GM18870 (cell line): ENCODE measurements around the gene MTA3.

Experiments
- ATAC-seq: cut with Tn5 transposase; IDR thresholded peaks from one replicate; pipeline ENCODE4 v1.9.1; 2021; ENCODE audit warnings: moderate library complexity; ENCODE audit not compliant: unreplicated experiment

Gene MTA3

DNA sequence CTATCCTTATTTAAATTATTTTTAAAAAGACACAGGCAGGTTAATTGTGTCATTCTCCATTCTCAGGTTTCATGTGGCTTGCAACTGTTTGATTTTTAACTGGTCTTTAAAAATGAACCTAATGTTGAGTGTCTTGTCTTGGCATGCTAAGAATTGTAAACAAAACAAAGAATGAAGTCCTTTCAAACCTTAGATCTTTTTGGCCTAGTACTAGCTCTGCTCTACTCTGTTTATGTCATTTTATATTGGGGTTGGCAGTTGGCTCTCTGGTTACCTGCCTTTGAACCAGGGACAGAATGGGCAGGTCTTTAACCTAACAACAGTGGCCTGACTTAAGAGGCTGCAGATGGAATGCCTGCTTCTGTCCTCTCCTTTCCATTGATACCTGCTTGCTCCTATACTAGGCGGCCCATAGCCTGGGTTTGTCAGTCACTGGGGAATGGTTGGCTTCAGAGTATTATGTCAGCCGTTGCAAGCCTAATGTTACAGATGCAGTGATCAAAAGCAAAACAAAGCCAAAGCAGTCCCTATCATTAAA, 85.5 kb downstream of the MTA3 start:
- no peak for ATAC-seq

DNA sequence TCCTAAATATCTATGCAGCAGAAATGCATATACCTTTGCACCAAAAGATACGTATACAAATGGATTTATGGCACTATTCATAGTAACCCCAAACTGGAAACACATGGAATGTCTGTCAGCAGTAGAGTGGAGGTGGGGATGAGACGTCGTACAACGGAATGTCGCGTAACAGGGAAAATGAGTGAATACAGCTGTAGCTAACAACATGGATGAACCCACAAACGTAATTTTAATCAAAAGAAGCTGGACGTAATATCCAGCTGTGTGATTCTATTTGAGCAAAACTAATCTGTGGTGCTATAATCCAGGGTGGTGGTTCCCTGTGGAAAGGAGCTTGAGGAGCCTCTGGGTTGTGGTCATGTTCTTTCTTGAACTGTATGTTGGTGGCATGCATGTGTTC, 89.9 kb downstream of the MTA3 start:
- no peak for ATAC-seq

DNA sequence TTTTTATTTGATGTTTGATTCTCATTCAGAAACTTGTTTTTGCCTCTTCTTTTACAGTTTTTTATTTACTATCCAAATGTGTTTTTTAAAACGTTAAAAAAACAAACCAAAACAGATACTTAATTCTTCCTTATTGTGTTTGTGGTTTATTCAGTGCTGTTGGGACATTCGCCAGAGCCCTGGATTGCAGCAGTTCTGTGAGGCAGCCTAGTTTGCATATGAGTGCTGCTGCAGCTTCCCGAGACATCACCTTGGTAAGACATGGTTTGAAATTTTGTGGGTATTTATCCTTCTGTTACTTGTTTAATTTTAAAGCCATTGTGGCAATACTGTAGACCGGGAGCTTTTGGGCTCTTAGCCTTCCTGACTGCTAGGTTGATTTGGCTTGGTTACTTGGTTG, 91.2 kb downstream of the MTA3 start:
- no peak for ATAC-seq

DNA sequence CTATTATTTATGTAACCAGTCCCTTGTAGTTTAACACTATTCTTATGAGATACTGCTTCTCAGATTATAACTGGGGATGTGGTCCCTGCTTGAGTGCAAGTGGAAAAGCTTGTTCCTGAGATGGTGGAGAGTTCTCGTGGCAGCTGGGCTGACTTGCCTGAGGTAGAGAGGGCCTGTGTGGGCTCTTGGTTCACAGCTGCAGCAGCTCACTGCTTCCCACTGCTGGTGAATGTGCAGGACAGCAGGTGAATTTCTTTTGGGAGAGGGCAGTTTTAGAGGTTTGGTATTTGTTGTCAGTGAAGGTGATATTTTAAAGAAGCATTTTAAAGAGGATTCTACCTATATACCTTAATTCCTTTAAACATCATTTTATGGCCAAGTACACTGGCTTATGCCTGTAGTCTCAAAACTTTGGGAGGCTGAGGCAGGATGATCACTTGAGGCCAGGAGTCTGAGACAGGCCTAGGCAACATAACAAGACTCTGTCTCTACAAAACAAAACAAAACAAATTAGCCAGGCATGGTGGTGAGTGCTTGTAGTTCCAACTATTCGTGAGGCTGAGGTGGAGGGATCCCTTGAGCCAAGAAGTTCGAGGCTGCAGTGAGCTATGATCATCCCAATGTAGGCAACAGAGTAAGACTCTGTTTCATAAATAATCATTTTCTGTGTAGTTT, 94.8 kb downstream of the MTA3 start:
- peak; percentile 80 for ATAC-seq

DNA sequence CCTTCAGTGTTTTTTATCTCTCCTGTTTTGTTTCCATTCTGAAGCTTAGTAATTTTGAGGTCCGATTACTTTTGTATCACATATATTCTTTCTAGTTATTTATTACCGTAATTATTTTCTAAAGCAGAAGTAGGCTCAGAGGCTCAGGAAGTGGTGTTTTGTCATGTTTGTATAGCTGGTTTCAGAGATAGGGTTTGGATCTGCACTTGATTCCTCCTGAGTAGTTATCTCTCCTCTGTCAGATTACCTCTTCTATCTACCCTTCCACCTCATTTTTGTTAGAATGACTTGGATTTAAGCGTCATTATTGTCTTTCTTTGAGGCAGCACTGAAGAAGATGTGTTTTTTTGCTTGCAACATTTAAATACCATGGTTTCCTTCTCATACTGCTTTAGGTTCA, 95.4 kb downstream of the MTA3 start:
- peak; percentile 43 for ATAC-seq

DNA sequence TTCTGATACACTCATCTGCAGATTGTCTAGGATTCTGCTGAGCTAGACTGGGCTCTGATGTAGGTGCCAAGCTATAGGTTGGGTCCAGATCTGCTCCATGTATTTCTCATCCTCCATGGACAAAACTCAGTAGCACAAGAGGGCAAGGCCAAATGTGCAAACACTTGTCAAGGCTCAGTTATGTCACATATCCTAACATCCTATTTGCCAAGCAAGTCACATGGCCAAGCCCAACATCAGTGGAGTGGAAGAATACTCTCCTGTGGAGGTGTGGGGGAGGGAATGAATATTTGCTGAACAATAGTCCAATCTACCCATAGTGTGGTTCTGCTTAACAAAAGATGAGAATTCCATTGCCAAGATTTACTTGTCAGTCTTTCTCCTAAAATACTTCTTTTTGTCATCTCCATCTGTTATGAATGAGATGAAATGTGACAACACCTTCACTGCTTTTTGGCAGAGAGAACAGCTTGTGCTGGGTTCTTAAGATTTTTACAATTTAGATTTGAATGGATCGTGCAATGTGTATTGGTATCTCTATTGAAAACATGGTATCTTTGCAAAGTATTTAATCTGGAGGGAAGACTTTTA, 105.7 kb downstream of the MTA3 start:
- ATAC-seq, result no peak

DNA sequence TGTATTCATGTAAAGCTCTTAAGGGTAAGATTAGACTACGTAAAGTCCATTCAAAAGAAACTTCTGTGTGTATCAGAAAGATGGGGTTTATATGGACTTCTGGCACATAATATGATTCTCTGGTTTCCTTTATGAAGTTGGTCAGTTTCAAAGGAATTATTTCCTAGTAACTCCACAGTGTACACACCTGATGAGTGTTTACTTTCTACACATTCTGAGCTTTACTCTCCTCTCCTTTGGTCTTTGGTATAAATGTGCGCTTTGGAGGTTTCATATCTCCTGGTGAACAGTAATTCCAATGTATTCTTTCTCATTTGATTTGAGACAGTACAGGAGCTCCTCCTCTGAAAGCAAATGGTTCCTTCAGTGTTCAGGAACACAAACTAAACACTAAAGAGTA, 107.4 kb downstream of the MTA3 start:
- no peak for ATAC-seq

DNA sequence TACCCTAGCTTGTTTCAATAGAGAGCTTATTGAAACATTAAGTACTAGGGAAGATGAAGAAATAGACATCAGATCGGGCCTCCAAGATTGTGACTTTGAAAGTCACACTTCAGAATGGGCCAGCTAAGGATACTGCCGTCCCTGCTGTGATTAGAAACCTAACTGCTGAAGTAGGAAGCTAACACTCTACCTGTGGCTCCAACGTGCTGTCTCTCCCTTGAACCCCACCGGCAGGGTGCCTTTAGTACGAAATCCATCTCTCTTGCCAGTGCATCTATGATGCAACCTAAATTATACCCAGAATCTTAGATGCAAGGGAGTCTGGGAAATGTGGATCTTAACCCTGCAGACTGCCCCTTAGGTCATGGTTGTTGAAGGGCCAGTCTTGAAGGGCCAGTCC, 116.9 kb downstream of the MTA3 start:
- ATAC-seq, result no peak

DNA sequence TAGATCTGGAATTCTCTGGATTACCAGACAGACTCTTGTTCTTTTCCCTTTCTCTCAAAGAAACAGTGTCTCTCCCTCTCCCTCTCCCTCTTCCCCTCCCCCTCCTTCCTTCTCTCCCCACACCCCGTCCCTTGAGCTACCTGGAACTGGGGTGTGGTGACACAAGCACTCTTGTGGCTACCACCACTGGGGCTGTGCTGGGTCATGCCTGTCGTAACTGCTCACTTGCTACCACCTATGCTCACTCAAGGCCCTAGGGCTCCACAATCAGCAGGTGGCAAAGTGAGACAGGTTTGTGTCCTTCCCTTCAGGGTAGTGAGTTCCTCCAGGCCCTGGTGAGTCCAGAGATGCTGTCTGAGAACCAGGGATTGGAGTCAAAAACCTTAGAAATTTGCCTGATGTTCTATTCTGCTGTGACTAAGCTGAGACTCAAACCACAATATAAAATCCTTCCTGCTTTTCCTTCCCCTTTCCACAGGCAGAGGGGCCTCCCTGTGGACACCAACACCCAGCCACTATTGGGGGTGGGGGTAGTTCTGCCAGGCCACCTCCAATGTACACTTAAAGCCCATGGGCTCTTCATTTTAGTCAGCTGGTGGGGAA, 124.7 kb downstream of the MTA3 start:
- no peak for ATAC-seq

DNA sequence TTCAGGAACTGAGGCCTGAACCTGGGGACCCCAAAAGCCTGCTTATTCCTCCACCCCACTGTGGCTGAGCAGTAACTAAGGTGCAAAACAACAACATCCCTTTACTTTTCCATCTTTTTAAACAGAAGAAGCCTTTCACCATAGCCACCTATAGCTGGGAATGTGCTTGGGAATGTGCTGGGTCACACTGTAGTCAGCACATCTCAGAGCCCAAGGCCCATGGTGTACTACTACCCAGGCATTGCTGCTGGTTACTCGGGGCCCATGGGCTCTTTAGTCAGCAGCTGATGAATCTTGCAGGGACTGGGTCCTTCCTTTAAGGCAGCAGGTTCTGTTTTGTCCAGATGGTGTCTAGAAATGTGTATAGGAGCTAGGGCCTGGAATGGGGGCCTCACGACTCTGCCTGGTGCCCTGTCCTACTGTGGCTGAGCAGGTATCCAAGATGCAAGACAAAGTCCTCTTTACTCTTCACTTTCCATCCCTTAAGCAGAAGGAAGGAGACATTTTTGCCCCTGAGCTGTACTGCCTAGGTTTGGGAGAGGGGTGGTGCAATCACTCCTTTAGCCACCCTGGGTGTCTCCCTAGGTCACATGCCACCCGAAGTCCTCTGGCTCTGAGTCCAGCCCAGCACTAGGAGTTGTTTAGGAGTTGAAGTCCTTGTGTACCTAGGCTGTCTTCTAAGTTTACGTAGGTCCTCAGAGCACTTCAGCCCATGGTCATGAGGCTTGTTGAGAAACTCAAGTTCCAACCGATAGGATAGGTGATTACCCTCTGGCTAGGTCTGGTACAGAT, 125.5 kb downstream of the MTA3 start:
- ATAC-seq, result no peak

DNA sequence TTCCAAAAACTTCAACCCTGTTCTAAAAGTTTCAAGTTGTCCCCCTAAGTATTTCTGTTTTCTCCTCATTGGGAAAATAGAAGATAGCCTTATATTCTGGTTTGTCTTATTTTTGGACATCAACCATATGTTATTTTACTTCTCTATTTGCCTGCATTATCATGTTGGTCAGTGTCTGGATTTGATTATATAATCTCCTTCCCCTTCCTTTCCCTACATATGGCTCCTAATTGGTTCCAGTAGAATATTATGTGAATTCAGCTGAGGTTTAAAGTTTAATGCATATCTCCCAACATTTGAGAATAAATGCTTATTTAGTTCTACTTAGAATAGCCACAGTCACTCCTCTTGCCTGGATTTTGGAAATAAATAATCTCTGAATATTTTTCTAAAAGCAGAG, 128.6 kb downstream of the MTA3 start:
- no peak for ATAC-seq

DNA sequence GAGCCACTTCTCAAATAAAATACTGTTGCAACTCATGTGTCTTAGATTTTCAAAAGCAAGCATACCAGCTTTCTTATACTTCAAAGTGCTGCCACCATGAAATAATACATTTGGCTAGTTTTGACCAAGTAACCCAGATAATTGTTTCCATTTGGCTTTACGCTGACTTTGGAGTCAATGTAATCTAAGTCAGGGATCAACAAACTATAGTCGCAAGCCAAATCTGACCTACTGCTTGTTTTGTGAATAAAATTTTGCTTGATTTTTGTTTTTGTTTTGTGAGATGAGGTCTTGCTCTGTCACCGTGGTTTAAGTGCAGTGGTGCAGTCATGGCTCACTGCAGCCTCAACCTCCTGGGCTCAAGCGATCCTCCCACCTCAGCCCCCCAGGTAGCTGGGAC, 130.5 kb downstream of the MTA3 start:
- ATAC-seq, result no peak

DNA sequence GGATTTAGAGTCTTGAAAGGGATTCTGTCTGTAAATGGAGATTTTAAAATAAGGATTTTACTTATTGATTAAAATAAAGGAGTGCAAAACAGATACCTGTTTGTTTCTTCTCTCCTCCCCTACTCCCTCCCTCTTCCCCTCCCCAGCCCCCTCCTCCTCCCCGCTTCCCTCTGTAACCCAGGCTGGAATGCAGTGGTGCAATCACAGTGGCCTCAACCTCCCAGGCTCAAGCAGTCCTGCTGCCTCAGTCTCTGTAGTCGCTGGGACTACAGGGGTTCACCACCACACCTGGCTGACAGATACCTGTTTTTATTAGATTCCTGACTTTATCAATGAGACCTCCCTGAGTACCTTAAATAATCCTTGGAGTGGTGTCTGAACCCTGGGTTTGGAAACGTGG, 138.4 kb downstream of the MTA3 start:
- no peak for ATAC-seq

DNA sequence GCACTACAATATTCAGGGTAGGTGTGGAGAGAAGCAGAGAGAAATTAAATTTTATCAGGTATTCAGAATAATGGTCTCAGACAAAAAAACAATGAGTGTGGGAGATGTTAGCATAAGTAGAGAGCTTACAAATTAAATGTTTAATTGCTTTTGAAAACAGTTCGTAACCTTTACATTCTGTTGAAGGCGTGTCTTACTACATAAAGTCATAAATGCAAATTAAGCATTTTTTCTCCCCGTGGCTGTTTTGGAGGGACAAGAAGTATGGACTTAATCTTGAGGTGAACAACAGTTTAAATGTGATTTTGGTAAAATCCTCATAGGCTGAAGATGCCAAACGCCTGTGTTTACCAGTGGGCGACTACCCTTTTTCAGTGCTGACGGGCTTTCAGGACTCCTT, 139.7 kb downstream of the MTA3 start:
- no peak for ATAC-seq

DNA sequence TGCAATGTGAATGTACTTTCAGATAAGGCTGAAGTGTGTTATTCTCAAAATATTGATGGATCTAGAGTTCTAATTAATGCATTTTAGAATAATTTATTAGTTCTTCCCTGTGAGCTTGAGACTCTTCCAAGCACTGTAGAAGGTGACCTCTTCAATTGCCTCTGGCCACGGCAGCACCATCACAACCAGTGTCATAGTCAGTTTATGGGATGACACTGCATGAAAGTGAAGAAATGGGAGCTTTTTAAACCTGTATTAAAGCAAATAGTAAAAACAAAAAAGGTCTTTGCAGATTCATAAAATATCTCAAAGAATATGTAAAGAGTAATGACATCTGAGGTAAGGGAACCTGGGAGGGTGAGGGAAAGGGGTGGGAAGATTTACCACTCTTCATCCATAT, 143.5 kb downstream of the MTA3 start:
- ATAC-seq, result no peak

DNA sequence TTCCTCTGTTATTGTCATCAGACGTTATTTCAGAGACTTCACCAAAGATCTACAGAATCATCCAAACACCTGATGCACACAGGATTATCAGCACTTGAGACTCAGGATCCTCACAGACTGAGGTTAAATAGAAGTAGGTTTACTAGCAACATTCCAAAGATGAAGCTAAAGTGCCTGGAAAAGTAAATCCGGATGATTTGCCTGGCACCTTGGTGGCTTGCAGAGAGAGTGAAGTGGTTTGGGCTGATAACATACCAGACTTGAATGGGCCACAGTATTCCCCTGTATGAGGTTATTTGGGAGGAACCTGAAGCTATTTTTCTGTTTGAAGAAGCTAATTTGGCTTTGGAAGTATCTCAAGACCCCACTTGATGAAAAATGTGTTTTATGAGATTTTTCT, 144.5 kb downstream of the MTA3 start:
- no peak for ATAC-seq

DNA sequence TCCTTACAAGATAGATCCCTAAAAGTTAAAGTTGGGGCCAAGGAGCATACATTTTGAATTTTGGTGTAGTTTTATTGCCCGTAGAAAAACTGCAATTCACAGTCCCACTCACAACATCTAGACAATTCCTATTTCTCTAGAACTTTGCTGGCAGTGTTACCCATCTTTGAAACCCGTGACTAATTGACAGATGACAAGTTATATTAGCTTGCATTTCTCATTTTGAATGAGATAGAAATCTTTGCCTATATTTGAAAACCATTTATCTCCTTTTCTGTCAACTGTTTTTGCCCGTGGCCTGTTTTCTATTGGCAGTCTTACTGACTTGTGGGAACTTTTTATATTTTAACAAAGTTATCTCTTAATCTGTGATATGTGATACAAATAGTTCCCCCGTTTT, 145.5 kb downstream of the MTA3 start:
- no peak for ATAC-seq

DNA sequence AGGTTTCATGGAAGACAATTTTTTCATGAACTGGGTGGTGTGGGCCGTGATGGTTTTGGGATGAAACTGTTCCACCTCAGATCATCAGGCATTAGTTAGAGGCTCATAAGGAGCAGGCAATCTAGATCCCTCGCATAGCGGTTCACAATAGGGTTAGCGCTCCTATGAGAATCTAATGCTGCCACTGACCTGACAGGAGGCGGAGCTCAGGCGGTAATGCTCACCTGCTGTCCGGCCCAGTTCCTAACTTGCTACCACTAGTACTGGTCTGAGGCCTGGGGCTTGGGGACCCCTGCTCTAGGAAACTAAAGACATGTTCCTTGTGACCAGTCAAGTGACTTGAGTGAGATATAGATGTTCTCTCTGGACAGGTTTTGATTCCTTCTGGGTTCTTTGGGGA, 146.3 kb downstream of the MTA3 start:
- ATAC-seq, result no peak

DNA sequence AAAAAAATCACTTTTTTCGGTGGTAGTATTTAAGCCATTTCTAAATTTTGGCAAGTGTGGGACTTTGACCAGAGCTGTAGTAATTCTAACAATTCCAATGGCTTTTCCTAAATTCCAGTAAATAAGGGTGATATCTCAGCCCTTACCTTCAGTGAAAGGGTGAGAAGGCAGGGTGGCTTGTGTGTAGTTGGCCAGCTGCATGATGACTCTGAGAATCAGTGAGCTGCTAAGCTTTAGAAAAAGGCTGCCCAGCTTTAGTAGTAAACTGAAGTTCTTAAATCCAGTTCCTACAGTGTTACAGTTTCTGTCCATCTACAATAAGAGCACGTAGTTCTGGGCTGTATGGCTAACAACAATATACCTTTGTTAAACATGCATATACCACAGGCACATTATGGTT, 153.5 kb downstream of the MTA3 start:
- ATAC-seq, result no peak

DNA sequence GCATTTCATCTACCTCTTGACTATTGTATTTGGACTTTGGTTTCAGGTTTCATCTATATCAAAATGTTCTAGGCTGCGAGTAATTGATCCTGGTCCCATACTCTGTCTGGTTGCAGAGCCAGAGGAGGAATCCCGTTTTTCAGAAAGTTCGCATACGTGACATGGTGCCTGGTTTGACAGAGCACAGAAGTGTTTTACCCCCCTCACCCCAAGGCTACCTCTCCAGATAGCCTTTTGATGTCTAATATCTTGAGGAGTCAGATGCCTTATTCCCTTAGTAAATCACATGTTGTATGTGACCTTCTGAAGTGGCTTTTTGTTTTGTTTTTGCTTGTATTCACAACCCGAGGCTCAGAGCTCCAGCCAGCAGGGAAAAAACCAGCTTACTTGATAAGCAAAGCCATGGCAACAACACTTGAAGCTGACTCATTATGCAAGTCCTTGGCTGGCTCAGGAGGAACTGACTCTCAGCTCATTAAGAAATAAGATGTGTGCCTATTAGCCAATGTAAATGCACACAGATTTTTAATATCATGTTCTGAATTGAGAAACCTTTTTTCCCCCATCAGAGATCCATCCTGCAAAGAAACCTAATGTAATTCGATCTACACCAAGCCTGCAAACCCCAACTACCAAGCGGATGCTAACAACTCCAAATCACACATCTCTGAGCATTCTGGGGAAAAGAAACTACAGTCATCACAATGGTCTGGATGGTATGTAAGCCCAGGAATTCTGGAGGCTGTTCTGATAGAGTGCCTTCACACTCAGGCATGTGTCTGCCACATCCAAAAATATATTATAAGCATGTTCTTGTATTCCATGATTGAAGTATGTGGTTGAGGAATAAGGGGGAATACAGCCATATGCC, 154.1 kb downstream of the MTA3 start:
- ATAC-seq, result peak; percentile 96

DNA sequence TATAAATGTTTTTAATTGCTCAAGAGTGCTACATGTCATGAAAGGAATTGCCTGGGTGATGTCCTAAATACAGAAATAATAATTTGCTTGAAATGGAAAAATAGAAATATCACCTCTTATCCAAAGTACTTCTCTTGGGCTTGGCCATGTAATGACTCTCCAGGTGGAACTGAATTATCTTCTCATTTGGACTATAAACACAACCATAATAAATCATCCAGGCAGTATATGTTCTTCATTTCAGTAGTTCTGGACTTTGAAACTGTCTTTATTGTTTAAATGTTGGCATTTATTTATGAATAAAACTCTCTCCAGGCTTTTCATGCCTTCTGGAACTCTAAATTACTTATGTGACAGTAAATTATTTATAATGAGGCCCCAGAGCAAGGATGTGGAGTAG, 155.0 kb downstream of the MTA3 start:
- no peak for ATAC-seq
